ENCODE results near the gene PBX1. TPM values are rescaled to one million over a fixed set of nuclear protein-coding genes. Genes with fewer than 3 reads are reported as not detected.

The PBX1 gene
- total and polyA plus RNA-seq, 2 of the 4 experiments (the other 2 are of a cell fraction), result 13.9 to 17.9 TPM

DNA sequence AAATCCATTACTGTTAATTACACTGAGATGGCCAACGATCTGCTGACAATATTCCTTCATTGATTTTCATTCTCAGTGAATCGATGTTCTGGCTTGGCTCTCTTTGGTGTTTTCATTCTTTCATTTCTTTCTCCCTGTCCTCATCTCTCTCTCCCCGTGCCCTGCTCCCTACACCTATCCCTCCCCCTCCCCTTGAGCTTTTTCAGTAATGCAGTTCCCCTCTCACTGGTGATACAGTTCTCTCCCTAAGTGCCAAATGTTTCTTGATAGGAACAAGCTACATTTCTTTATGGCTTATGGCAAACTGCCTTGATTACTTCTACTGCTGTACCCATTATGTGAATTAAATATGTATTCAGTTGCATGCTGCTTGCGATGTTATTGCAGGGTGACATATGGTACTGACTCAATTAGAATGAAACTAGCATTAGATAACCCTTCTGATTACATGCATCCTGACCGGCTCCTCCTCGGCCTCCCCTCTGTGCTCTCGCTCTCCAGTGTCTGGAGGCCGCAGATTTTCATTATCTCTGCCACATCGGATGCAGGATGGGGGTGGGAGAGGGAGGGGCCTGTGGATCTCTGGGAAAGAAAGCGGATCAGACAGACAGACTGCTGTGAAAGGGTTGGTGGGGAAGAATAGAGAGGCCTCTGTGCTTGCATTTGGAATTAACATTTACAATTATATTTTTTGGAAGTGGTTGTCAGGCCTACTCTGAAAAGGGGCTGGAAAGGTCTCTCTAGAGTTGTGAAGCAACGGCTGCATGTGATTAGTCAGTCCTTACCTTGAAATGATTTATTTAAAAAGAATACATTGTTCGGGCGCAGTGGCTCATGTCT is 130.9 kb downstream of the PBX1 start:
- no peak overlapping the region for H4K8ac ChIP-seq (ENCODE audit: low read depth in 2 of 2, low read length in 2 of 2)
- H2AFZ ChIP-seq (replicated peaks; ENCODE audit: low read length, poor library complexity), result no peak overlapping the region
- H2AK5ac ChIP-seq (ENCODE audit: low read depth, low read length), result no peak overlapping the region
- H3K27ac ChIP-seq (ENCODE audit: insufficient read depth, low read length), result no peak overlapping the region
- no peak overlapping the region for H2BK120ac ChIP-seq (ENCODE audit: low read depth, low read length)
- WGBS, 2 experiments (ENCODE audit: extremely low coverage in 2 of 2, insufficient read length in 1 of 2), result 66% methylated on average over 3 of the region's 13 CpGs; no CpG with 5 or more reads in 1 of the 2 experiments
- DNase-seq (no peak), ATAC-seq (ENCODE audit: low read depth) (no peak)
- H3K36me3 ChIP-seq (ENCODE audit: control insufficient read depth, insufficient read depth, low read length), result peaks cover 3% of the 10 kb centered on the region; the same call in 1 of the 2 replicates
- POLR2A ChIA-PET (ENCODE audit: unreplicated experiment), result no interaction called here
- no peak overlapping the region for H2BK20ac ChIP-seq (ENCODE audit: low read depth, low read length)
- no peaks in the 10 kb centered on the region; the same call in 1 of the 2 replicates for H3K4me1 ChIP-seq (ENCODE audit: control insufficient read depth, insufficient read depth, low read length)
- H3K56ac ChIP-seq (ENCODE audit: extremely low read depth, insufficient read depth, low read length), result no peak overlapping the region
- H2AK9ac ChIP-seq (replicated peaks; ENCODE audit: low read depth, low read length, poor library complexity), result no peak overlapping the region
- H3K4me3 ChIP-seq (ENCODE audit: insufficient read depth, low read depth, low read length), result no peak overlapping the region
- H3K4ac ChIP-seq (ENCODE audit: low read depth, low read length), result no peak overlapping the region
- dilution Hi-C loops (cut with HindIII; ENCODE audit: low sequenced_read_pairs, unreplicated experiment), result no loop called here
- intact Hi-C loops (cut with micrococcal nuclease), result no loop called here
- no peaks in the 10 kb centered on the region for H3K27me3 ChIP-seq (ENCODE audit: control insufficient read depth, insufficient read depth, low read length)
- no peaks in the 10 kb centered on the region for H3K79me1 ChIP-seq (ENCODE audit: low read depth in 1 of 2, low read length in 2 of 2)
- no peaks in the 10 kb centered on the region for H4K20me1 ChIP-seq (ENCODE audit: insufficient read depth, low read length)
- no peak overlapping the region for H3K14ac ChIP-seq (replicated peaks; ENCODE audit: low read depth, low read length)
- no peak overlapping the region for H2BK15ac ChIP-seq (ENCODE audit: low read depth, low read length)
- H3K23ac ChIP-seq (ENCODE audit: low read depth, low read length), result no peak overlapping the region
- no peaks in the 10 kb centered on the region for H3K9me3 ChIP-seq (ENCODE audit: control insufficient read depth, insufficient read depth, low read length)
- H2BK5ac ChIP-seq (ENCODE audit: low read depth, low read length, poor library complexity, severe bottlenecking), result no peak overlapping the region
- CTCF ChIA-PET, result interaction anchor here (0.5 kb wide), 1 partner anchor 145 kb away, joined by 5 read pairs; no protein-coding TSS in a partner anchor
- no peak overlapping the region for H3K18ac ChIP-seq (ENCODE audit: low read depth, low read length)
- no peak overlapping the region for H4K91ac ChIP-seq (ENCODE audit: insufficient read depth, low read depth, low read length)
- no peak overlapping the region for H4K5ac ChIP-seq (ENCODE audit: low read depth, low read length)
- H3K9me1 ChIP-seq (ENCODE audit: insufficient read depth, low read length), result no peaks in the 10 kb centered on the region
- in situ Hi-C loops (cut with MboI; ENCODE audit: low sequenced_read_pairs), result no loop called here
- H3K4me2 ChIP-seq (ENCODE audit: low read depth, low read length), result no peak overlapping the region
- no TSS peak for BruUV-seq (replicated peaks)
- no peak overlapping the region for H3K9ac ChIP-seq (ENCODE audit: low read depth, low read length)
- no peak for TF ChIP-seq CHD1 (IDR thresholded peaks at IDR 0.05; ENCODE audit: low read depth, low read length)
- TF ChIP-seq RFX5 (IDR thresholded peaks at IDR 0.05; ENCODE audit: low read depth, low read length), result no peak
- no peak for TF ChIP-seq POLR2A (IDR thresholded peaks at IDR 0.05; ENCODE audit: low read depth, low read length)
- TF ChIP-seq, protein P1, sequence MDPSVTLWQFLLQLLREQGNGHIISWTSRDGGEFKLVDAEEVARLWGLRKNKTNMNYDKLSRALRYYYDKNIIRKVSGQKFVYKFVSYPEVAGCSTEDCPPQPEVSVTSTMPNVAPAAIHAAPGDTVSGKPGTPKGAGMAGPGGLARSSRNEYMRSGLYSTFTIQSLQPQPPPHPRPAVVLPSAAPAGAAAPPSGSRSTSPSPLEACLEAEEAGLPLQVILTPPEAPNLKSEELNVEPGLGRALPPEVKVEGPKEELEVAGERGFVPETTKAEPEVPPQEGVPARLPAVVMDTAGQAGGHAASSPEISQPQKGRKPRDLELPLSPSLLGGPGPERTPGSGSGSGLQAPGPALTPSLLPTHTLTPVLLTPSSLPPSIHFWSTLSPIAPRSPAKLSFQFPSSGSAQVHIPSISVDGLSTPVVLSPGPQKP (IDR thresholded peaks at IDR 0.05; ENCODE audit: borderline replicate concordance, low read depth, low read length), result no peak
- TF ChIP-seq, protein P2, sequence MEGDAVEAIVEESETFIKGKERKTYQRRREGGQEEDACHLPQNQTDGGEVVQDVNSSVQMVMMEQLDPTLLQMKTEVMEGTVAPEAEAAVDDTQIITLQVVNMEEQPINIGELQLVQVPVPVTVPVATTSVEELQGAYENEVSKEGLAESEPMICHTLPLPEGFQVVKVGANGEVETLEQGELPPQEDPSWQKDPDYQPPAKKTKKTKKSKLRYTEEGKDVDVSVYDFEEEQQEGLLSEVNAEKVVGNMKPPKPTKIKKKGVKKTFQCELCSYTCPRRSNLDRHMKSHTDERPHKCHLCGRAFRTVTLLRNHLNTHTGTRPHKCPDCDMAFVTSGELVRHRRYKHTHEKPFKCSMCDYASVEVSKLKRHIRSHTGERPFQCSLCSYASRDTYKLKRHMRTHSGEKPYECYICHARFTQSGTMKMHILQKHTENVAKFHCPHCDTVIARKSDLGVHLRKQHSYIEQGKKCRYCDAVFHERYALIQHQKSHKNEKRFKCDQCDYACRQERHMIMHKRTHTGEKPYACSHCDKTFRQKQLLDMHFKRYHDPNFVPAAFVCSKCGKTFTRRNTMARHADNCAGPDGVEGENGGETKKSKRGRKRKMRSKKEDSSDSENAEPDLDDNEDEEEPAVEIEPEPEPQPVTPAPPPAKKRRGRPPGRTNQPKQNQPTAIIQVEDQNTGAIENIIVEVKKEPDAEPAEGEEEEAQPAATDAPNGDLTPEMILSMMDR (conservative IDR thresholded peaks at IDR 0.05; ENCODE audit: low read depth, low read length), result no peak
- no peak for TF ChIP-seq MAZ (IDR thresholded peaks at IDR 0.05; ENCODE audit: borderline replicate concordance, low read depth, low read length)
- no peak for TF ChIP-seq BHLHE40 (IDR thresholded peaks at IDR 0.05; ENCODE audit: low read depth, low read length)
- no peak for TF ChIP-seq MAFK (IDR thresholded peaks at IDR 0.05; ENCODE audit: low read depth, low read length)
- TF ChIP-seq, protein P3, sequence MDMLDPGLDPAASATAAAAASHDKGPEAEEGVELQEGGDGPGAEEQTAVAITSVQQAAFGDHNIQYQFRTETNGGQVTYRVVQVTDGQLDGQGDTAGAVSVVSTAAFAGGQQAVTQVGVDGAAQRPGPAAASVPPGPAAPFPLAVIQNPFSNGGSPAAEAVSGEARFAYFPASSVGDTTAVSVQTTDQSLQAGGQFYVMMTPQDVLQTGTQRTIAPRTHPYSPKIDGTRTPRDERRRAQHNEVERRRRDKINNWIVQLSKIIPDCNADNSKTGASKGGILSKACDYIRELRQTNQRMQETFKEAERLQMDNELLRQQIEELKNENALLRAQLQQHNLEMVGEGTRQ (IDR thresholded peaks at IDR 0.05; ENCODE audit: low read depth, low read length), result no peak
- TF ChIP-seq CEBPB (IDR thresholded peaks at IDR 0.05; ENCODE audit: low read depth, low read length), result no peak
- TF ChIP-seq SMC3 (IDR thresholded peaks at IDR 0.05; ENCODE audit: low read depth, low read length), result no peak
- TF ChIP-seq RCOR1 (IDR thresholded peaks at IDR 0.05; ENCODE audit: insufficient replicate concordance, low read length), result no peak
- TF ChIP-seq FOS (IDR thresholded peaks at IDR 0.05; ENCODE audit: low read depth, low read length), result no peak
- no peak for TF ChIP-seq RAD21 (IDR thresholded peaks at IDR 0.05; ENCODE audit: low read length)
- no peak for TF ChIP-seq NFE2L2 (IDR thresholded peaks at IDR 0.05; ENCODE audit: low read depth, low read length)
